HCT116 (cell line): ENCODE measurements around the gene RPTOR.

ENCODE experiments used
- CEBPB ChIP-seq: IDR thresholded peaks from 2 replicates; pipeline ENCODE4 v1.6.1; 2012; ENCODE audit warnings: low read depth
- EGR1 ChIP-seq: IDR thresholded peaks from 2 replicates; pipeline ENCODE4 v1.6.1; 2012; ENCODE audit warnings: low read depth
- ELF1 ChIP-seq: IDR thresholded peaks from 2 replicates; pipeline ENCODE4 v1.6.1; 2012; ENCODE audit warnings: low read depth, borderline replicate concordance
- EZH2 ChIP-seq: fragments of 200-600 bp; sonication (generic); IDR thresholded peaks from 2 replicates; pipeline ENCODE4 v1.6.1; 2017; ENCODE audit warnings: antibody characterized with exemption, mixed run types
- EZH2phosphoT487 ChIP-seq: fragments of 200-600 bp; IDR thresholded peaks from 2 replicates; pipeline ENCODE4 v1.6.1; 2018; ENCODE audit warnings: antibody characterized with exemption, borderline replicate concordance
- FOSL1 ChIP-seq: IDR thresholded peaks from 2 replicates; pipeline ENCODE4 v1.6.1; 2012; ENCODE audit warnings: low read depth
- JUND ChIP-seq: IDR thresholded peaks from 2 replicates; pipeline ENCODE4 v1.6.1; 2012
- MAX ChIP-seq: IDR thresholded peaks from 2 replicates; pipeline ENCODE4 v1.6.1; 2012
- POLR2AphosphoS5 ChIP-seq: IDR thresholded peaks from 2 replicates; pipeline ENCODE4 v1.6.1; 2011; ENCODE audit warnings: mild to moderate bottlenecking, low read depth, low read length, moderate library complexity
- RAD21 ChIP-seq: IDR thresholded peaks from 2 replicates; pipeline ENCODE4 v1.6.1; 2012; ENCODE audit warnings: low read depth, mild to moderate bottlenecking
- SP1 ChIP-seq: IDR thresholded peaks from 2 replicates; pipeline ENCODE4 v1.6.1; 2012; ENCODE audit warnings: low read depth
- ZNF274 ChIP-seq: fragments of 200-500 bp; sonication (Bioruptor generic); IDR thresholded peaks from 2 replicates; pipeline ENCODE4 v1.6.1; 2014; ENCODE audit warnings: mild to moderate bottlenecking, low read depth, low read length, inconsistent platforms
- TF ChIP-seq, protein P1 (sequence below), 3 experiments: fragments of 200-600 bp in 1 of 3; sonication (generic) in 1 of 3; IDR thresholded peaks in 2 of 3; conservative IDR thresholded peaks in 1 of 3; 2 replicates each; pipeline ENCODE4 v1.5.1; 2012 to 2017; ENCODE audit warnings: low read depth in 2 of 3, low read length in 2 of 3, antibody characterized with exemption in 1 of 3, borderline replicate concordance in 1 of 3, control low read depth in 1 of 3, mild to moderate bottlenecking in 1 of 3, mixed read lengths in 1 of 3, mixed run types in 1 of 3, moderate library complexity in 1 of 3; ENCODE audit not compliant: insufficient read depth in 1 of 3
- TF ChIP-seq, protein P2 (sequence below): IDR thresholded peaks from 2 replicates; pipeline ENCODE4 v1.6.1; 2011; ENCODE audit warnings: mild to moderate bottlenecking, low read length, moderate library complexity; ENCODE audit not compliant: insufficient replicate concordance; ENCODE audit errors: extremely low read depth

- TF ChIP-seq ELF1 (no peak), MAX (no peak), ZNF274 (no peak), RAD21 (no peak), EZH2phosphoT487 (no peak), CEBPB (0 out of 2 replicates have a peak, but pooled peaks have one; percentile 24), EGR1 (no peak), JUND (no peak), EZH2 (no peak), FOSL1 (no peak), SP1 (no peak), POLR2AphosphoS5 (no peak)
- TF ChIP-seq, protein P1, sequence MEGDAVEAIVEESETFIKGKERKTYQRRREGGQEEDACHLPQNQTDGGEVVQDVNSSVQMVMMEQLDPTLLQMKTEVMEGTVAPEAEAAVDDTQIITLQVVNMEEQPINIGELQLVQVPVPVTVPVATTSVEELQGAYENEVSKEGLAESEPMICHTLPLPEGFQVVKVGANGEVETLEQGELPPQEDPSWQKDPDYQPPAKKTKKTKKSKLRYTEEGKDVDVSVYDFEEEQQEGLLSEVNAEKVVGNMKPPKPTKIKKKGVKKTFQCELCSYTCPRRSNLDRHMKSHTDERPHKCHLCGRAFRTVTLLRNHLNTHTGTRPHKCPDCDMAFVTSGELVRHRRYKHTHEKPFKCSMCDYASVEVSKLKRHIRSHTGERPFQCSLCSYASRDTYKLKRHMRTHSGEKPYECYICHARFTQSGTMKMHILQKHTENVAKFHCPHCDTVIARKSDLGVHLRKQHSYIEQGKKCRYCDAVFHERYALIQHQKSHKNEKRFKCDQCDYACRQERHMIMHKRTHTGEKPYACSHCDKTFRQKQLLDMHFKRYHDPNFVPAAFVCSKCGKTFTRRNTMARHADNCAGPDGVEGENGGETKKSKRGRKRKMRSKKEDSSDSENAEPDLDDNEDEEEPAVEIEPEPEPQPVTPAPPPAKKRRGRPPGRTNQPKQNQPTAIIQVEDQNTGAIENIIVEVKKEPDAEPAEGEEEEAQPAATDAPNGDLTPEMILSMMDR (IDR thresholded peaks at IDR 0.05 in 2 of 3, conservative IDR thresholded peaks at IDR 0.05 in 1 of 3; ENCODE audit: borderline replicate concordance in 1 of 3, insufficient read depth in 1 of 3, low read depth in 2 of 3, low read length in 2 of 3) = no peak
- TF ChIP-seq, protein P2, sequence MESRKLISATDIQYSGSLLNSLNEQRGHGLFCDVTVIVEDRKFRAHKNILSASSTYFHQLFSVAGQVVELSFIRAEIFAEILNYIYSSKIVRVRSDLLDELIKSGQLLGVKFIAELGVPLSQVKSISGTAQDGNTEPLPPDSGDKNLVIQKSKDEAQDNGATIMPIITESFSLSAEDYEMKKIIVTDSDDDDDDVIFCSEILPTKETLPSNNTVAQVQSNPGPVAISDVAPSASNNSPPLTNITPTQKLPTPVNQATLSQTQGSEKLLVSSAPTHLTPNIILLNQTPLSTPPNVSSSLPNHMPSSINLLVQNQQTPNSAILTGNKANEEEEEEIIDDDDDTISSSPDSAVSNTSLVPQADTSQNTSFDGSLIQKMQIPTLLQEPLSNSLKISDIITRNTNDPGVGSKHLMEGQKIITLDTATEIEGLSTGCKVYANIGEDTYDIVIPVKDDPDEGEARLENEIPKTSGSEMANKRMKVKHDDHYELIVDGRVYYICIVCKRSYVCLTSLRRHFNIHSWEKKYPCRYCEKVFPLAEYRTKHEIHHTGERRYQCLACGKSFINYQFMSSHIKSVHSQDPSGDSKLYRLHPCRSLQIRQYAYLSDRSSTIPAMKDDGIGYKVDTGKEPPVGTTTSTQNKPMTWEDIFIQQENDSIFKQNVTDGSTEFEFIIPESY = no peak
Observed at GRCh38 chr17:80779961-80780380, 235.3 kb downstream of the RPTOR start.
